GM19193 (cell line): Measurements from ENCODE around the gene MRM1.

Experiments
- POLR2A ChIP-seq: IDR thresholded peaks from 4 replicates; pipeline ENCODE4 v1.6.1; 2011; ENCODE audit not compliant: insufficient read depth, insufficient read length; ENCODE audit errors: extremely low read depth

The MRM1 gene, protein sequence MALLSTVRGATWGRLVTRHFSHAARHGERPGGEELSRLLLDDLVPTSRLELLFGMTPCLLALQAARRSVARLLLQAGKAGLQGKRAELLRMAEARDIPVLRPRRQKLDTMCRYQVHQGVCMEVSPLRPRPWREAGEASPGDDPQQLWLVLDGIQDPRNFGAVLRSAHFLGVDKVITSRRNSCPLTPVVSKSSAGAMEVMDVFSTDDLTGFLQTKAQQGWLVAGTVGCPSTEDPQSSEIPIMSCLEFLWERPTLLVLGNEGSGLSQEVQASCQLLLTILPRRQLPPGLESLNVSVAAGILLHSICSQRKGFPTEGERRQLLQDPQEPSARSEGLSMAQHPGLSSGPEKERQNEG

DNA sequence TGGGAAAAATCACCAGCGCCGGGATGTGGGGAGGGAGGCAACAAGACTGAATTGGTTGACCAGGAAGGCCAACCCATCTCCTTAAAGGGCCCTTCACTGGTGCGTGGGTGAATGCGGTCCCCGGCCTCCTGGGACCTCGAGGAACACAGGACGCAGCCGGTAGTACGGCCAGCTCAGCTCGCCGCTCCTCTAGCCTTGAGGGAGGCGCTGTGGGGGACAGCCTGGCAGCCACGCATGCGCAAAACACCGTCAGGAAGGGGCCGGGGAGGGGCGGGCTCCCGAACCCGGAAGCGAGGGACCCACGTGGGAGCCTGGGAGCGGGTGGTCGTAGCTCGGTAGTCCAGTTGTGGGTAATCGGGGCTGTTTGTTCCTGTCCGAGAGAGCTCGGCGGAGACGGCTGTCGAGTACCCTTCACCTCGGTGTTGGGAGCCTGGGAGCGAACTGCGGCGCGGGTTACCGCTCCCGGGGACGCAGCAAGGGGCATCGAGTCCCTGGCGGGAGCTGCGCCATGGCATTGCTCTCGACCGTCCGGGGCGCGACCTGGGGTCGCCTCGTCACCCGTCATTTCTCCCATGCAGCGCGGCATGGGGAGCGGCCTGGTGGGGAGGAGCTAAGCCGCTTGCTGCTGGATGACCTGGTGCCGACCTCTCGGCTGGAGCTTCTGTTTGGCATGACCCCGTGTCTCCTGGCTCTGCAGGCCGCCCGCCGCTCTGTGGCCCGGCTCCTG lies at the start of gene MRM1:
MRM1 (plus strand) TSS at position 281 of the 727 bp plus-strand sequence; CDS start at position 509, 228 bp downstream.
- peak; percentile 94 for TF ChIP-seq POLR2A

DNA sequence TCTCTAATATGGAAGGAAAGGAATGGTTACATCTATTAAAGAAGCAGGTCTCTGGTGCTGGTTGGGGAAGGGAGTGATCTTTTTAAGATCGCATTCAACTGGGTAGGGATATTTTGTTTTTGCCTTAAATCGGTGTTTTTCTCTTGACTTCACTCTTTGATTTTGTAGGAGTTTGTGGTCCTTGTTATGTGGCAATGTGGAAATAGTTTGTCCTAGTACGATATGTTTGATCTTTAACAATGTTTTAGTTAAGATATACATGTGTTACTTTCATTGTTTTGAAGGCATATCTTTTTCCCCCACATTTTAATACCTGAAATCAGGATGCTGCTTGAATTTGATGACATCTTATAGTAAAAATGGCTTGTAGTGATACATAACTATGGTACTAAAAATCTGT lies 47.9 kb upstream of the MRM1 start:
- no peak for TF ChIP-seq POLR2A

DNA sequence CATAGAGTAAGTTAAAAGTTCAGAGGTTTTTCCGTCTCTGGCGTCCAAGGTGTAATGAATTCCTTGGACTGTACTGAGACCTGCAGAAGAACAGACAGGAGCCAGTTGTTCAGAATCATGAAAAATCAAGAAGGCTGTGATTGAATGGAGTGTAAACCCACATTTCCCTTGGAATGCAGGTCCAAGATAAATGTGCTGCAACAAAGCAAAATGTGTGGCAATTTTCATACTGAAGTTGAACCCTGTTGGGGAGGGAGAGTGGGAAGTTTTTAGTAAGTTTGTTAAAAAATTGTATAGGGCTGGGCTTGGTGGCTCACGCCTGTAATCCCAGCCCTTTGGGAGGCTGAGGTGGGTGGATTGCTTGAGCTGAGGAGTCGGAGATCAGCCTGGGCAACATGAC lies 35.3 kb upstream of the MRM1 start:
- TF ChIP-seq POLR2A = no peak

DNA sequence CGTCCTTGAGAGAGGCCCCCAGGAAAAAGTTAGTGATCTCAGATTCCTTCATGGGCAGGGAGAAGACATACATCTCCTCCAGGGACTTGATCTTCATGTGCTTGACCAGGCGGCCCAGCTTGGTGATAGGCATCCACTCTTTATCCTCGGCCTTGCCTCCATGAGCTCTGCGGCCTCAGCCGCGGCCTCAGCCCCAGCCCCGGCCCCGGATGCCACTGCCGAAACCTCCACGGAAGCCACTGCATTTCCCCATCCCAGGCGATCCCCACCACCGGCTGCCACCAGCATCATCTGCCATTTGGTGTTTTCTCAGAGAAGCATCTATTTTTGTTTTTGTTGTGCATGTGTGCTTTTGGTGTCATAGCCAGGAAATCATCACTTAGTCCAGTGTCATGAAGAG lies 26.4 kb upstream of the MRM1 start:
- TF ChIP-seq POLR2A = no peak

DNA sequence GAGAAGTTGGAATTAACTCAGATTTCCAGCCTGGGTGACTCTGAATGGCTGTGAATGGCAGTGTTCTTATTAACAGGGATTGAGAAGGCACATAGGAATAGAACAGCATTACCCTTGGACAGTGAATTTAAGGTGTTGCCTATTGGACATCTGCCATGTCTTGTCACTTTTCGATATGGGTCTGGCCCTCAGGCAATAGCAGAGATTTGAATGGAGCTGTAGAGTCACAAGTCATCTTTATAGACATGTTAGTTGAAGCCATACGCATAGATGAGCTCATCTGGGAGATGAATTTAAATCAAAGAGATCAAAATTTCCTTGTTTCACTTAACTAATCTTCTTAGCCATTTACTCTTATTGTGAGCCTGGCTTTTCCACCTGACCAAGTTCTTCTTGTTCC lies 24.6 kb upstream of the MRM1 start:
- TF ChIP-seq POLR2A = no peak

DNA sequence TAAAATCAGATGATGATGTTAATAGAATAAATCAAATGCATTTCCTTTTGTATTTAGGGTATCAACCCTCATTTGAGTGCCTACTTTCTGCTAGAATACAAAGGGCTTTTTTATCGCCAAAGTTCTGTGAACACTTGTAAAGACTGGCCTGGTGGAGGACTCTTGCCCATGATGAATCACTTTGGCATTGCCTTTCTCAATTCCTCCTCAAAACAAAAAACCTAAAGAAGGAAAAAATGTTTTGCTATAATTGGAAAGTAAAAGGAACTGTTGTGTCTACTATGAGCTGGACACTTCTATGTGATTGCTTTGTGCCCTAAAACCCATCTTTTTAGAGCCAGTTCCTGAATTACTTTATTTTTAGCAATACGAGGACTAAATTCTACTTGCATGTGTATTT lies 22.7 kb upstream of the MRM1 start:
- TF ChIP-seq POLR2A = no peak

DNA sequence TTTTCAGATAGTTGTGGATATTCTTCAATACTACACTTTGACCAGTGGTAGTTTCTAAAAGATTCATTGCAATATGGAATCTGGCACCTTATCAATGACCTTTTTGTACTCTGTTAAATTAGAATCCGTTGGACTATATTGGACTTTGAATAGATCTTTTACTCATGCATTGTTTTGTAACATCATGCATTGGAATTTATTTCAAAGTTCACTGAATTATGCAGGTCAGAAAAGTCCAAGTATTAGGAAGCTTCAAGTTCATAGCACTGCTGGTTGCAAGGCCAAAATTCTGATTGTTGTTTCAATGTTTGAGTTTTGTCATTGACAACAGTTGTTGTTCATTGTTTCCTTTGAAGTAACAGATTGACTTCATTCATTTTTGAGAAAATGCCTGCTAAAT lies 17.6 kb upstream of the MRM1 start:
- no peak for TF ChIP-seq POLR2A

DNA sequence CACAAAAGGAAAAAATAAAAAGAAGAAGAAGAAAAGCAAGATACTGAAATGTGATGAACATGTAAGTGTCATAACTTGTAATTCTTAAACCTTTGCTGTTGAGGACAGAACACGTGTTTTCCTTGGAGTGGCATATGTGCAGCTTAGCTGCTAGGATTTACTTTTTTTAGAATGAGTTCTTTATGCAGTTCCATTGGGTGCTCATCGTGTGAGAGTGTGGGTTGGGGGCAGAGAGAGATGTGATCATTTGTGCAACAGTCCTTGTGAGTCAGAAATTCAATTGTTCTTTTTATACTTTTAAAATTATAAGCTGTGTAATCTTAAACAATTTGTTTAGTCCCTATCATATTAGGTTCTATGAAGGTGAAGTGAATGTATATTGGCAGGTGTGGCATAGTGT lies 15.2 kb upstream of the MRM1 start:
- TF ChIP-seq POLR2A = no peak

DNA sequence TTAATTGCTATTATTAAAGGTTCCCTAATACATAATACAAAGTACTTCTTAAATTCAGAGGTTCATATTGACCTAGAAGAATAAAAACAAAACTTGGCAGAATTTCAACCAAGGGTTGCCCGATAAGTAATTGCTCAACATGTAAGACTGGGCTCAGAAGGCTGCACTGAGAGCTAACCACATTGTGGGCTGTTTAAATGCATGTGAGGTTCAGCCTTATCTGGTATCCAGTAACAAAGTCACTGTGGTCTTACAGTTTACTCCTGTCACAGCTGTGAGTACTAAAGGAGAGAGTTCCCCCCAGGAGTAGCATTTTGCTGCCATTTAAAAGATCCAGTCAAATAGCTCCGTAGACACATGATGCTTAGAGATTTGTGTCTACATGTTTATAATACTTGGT lies 11.3 kb upstream of the MRM1 start:
- TF ChIP-seq POLR2A = no peak

DNA sequence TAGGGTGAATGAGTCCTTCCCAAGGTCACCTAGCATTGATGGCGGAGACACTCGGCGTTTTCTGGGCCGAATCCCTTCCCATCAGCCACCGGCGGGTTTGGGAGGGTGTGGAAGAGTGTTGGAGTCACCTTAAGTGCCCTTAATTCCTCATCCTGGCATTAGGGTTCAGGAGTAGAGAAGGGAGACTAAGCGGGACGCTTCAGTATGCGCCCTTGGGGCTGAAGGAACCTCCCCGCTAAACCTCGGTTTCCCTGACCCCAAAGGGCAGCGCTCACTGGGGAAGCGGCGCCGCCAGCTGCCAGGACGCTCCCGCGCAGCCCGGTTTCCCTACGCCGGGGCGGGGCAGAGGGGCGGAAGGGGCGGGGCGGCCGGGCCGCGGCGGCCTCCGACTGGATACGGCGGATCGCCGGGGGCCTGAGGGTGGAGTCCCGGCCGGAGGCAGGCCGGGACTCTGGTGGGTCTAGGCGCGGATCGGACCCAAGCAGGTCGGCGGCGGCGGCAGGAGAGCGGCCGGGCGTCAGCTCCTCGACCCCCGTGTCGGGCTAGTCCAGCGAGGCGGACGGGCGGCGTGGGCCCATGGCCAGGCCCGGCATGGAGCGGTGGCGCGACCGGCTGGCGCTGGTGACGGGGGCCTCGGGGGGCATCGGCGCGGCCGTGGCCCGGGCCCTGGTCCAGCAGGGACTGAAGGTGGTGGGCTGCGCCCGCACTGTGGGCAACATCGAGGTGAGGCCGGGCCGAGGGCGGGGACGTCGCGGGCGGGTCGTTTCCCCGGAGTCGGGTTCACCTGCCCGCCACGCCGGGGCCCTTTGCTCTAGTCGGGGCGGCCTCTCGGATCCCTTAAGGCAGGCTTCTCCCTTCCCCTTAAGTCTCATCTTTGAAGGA lies 9.7 kb upstream of the MRM1 start, which contains the start of gene DHRS11:
DHRS11 (plus strand) TSS at position 446 of the 882 bp plus-strand sequence; CDS start at position 577, 131 bp downstream.
- TF ChIP-seq POLR2A = peak; percentile 60

DNA sequence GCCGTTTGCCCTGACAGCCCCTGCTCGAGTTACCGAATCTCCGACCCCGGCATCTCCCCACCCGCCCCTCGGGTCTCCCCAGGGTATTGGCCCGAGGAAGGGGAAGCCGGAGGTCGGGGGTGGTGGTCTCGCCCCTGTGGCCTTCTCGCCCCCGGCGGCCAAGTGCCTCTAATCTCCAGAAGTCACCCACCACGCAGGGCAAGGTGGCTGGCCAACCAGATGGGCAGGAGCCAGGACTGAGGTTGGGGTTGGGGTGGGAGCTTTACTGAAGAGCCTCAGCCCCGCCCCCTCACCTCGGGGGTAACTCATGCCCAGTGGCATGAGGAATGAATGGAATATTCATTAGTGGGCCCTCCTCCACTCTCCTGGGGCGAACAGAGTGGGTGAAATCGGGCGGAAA lies 9.1 kb upstream of the MRM1 start:
- no peak for TF ChIP-seq POLR2A

DNA sequence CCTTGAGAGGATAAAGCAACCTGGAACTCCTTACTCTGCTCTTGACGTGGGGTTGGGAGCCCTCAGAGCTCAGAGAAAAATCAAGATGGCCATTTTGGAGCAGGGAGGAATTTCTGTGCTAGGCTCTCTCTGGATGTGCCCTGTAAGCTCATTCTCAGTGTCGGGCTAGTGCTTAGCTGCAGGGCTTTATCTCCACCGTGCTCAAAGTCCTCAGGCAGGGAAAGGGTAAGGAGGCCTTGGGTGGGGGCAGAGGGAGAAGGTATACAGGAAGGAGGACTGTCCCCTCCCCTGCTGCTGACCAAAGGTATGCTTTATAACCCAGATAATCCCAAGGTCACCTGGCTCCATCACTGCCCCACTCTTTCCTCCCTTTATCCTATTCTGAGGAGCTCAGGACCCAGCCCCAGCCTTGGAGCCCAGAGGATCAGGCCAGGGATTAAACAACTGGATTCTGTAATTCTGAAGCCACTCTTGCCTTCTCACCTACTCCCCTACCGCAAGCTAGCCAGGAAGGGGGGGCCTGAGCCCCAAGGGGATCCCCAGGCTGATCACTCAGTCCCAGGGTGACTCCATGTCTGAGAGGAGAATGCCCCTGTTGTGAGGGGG lies 8.6 kb upstream of the MRM1 start:
- no peak for TF ChIP-seq POLR2A

DNA sequence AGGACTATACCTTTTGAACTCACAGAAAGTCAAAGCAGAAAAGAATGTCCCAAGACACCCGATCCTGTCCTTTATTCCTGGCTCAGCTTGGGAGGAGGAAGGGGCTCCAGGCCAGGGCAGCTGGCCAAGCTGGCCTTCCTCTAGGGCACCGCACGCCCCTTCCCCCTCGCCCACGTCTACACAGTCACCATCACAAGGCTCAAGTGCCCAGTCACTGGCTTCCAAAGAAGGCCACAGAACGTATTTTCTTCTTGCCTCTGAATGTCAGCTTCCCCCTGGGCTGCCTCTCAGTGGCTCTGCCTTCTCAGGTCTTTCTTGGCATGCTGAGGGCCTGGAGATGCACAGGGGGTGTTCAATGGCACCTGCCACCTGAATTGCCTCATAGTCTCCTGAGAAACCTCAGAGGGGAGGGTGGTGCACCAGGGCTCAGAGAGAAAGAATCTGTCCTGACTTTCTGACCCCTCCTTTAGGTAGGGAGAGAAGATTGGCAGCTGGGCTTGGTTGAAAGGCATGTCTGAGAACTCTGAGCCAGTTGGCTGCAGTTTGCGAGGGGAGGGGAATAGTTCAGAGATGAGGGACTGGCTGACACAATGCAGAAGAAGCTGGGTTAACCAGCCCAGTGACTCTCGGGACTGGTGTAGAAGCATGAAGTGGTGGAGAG lies 7.6 kb upstream of the MRM1 start:
- no peak for TF ChIP-seq POLR2A
